Cardiac fibroblast (primary cell): ENCODE results near the gene KLHDC2.
"Not testable (repeated sequence)": the region's sequence is repeated elsewhere in the genome, so short reads cannot be mapped to it uniquely, and the experiment has no call there.

ENCODE experiments used
- DNase-seq, 2 donors: peaks; one replicate each; pipeline versions ENCODE4 v3.0.0 to v3.0.0-alpha.2; 2010; ENCODE audit warnings: low read depth in 2 of 2
- H3K4me3 ChIP-seq, 2 donors: replicated peaks in 1 of 2; 1 replicate in 1 of 2; 2 replicates in 1 of 2; pipeline ENCODE4 v1.5.1; 2011; ENCODE audit warnings: low read depth in 2 of 2, low read length in 2 of 2, mild to moderate bottlenecking in 2 of 2, moderate library complexity in 1 of 2
- TF ChIP-seq, protein P1 (sequence below): IDR thresholded peaks from one replicate; pipeline ENCODE4 v1.5.1; 2011; ENCODE audit warnings: low read depth, mild to moderate bottlenecking, low read length, inconsistent platforms

Gene KLHDC2

DNA sequence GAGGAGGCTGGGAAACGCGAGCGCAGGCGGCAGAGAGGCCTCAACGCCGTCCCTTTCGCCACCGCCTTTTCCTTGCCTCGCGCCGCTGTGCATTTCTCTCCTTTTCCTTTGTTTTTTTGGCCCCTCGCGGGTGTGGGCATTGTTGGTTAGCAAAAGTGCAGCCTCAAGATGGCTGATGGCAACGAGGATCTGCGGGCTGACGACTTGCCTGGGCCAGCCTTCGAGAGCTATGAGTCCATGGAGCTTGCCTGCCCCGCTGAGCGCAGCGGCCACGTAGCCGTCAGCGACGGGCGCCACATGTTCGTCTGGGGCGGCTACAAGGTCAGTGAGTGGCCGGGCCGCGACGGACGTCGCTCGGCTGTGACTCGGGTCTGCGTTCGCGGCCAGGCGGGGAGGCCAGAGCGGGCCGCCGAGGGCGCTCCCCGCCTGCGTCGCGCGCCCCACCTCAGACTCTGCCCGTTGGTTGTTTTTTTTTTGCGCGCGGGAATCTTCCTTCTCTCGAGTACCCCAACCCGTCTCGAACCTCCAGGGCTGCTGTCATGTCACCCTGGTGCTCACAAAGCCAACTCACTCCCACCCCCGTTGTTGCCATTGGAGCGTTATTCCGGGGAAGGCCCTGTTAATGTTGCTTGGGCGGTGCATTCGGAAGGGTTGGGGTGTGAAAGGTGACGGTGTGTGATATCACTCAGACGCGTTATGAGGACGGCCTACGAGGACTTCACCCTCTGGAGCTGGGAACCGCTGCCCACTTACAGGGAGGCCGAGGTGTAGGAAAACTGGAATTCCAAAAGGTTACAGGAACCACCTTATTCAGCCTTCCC, 558 bp downstream of the KLHDC2 start:
- peak overlapping the region; percentile 95 to 96 for H3K4me3 ChIP-seq
- TF ChIP-seq, protein P1, sequence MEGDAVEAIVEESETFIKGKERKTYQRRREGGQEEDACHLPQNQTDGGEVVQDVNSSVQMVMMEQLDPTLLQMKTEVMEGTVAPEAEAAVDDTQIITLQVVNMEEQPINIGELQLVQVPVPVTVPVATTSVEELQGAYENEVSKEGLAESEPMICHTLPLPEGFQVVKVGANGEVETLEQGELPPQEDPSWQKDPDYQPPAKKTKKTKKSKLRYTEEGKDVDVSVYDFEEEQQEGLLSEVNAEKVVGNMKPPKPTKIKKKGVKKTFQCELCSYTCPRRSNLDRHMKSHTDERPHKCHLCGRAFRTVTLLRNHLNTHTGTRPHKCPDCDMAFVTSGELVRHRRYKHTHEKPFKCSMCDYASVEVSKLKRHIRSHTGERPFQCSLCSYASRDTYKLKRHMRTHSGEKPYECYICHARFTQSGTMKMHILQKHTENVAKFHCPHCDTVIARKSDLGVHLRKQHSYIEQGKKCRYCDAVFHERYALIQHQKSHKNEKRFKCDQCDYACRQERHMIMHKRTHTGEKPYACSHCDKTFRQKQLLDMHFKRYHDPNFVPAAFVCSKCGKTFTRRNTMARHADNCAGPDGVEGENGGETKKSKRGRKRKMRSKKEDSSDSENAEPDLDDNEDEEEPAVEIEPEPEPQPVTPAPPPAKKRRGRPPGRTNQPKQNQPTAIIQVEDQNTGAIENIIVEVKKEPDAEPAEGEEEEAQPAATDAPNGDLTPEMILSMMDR = no peak
- peak; percentile 71 to 73 for DNase-seq

DNA sequence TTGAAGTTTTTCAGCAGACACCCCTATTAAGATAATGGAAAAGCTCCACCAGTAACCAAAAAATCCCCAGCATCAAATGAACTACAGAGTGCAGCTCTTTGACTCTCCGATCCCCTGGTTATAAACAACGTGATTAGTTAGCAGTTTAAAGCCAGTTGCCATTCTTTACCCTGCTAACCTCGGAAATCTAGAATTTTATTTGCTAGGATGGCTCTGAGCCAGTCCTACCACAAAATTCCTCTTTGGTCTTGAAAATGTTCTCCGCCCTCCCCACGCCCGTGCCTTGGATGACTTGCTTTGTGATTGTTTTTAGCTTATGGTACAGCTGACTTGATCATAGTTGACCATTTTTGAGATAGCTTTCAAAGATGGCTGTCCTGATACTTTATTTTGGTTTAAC, 1.2 kb downstream of the KLHDC2 start:
- TF ChIP-seq, protein P1 = no peak
- peak; percentile 45 to 70 for DNase-seq

DNA sequence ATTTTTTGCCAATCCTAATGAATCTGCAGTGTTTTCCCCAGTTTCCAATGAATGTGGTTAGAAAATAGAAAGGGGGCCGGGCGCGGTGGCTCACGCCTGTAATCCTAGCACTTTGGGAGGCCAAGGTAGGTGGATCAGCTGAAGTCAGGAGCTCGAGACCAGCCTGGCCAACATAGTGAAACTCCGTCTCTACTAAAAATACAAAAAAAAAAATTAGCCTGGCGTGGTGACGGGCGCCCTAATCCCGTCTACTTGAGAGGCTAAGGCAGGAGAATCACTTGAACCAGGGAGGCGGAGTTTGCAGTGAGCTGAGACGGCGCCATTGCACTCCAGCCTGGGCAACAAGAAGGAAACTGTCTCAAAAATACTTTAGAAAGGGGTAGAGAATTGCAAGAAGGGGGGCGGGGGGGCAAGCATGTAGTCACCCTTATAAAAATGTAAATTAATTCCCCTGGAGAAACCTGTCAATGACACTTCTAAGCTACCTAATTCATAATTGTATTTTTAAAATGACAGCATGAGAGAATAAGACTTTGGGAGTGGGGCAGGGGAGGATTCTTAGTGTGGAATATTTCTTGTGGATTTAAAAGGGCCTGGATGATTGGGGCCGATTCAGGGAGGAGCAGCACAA, 1.7 kb downstream of the KLHDC2 start:
- H3K4me3 ChIP-seq = peak overlapping the region; percentile 95 to 96
- TF ChIP-seq, protein P1 = no peak
- no peak for DNase-seq

More for the DNA sequence above, 1.2 kb downstream of the KLHDC2 start:
- peak overlapping the region; percentile 95 to 96 for H3K4me3 ChIP-seq

DNA sequence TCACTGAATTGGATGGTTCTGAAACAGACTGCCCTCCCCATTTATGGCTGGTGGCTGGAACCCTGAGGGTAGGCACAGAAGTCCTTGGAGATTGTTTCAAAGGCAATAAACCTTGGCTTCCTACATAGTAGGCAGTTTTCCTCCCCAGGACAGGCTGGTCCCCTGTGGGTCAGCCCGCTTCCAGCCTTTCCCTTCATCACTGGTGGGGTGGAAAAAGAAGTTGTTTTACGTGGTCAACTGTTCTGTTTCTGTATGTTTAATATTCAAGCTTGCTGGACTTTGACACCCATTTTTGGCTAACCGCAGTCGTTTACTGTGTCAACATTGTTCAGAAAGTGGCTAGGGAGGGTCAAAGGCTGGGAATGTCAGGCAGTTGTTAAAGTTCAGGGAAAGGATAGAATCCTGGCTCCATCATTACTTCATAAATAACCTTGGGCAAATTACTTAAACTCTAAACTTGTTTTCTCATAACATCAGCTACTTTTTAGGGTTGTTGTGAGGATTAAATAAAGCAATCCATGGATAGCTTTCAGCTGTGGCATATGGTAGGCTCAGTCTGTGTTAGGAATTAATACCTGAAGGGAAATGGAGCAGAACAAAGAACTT, 2.4 kb downstream of the KLHDC2 start:
- TF ChIP-seq, protein P1 = no peak
- peak; percentile 12 to 41 for DNase-seq
- no peak overlapping the region for H3K4me3 ChIP-seq

DNA sequence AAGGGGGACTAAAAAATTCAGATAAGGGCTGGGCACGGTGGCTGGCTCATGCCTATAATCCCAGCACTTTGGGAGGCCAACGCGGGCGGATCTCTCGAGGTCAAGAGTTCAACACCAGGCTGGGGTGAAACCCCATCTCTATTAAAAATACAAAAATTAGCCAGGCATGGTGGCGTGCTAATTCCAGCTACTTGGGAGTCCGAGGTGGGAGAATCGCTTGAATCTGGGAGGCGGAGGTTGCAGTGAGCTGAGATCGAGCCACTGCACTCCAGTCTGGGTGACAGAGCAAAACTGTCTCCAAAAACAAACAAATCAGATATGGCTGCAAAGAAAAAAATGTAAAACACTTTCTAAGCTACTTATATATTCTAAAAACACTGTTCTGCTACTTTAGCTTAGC, 3.7 kb downstream of the KLHDC2 start:
- not testable (repeated sequence) for H3K4me3 ChIP-seq, DNase-seq

DNA sequence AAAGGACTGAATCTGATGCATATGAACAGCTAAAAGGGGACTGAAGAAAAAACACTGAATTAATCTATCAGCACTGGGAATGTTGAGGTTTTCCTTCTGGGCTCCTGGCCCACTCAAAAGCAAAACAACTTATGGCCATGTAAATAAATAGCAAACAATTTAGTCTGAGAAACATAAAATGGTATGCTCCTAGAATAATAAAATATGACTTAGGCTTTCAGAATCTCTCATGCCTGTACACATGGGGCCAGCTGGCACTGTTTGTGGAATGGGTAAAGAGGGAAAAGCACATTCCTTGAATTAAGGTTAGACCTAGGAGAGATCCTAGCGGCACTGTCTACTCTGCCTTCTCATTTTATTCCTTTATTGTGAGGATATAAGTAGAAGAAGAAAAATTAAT, 6.2 kb downstream of the KLHDC2 start:
- DNase-seq = no peak
- no peak overlapping the region for H3K4me3 ChIP-seq
- TF ChIP-seq, protein P1 = no peak

DNA sequence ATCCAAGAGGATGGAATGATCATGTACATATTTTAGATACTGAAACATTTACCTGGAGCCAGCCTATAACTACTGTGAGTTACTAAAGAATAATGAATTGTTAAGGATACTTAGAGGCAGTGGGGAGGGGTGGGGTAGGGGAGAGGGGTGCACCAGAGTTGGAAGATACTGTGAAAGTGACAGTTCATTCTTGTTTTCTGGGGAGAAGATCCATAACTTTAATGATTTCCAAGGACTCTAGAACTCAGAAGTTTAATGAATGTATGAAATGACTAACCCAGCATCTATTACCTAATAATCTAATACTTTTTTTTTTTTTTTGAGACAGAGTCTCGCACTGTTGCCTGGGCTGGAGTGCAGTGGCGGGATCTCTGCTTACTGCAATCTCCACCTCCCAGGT, 10.5 kb downstream of the KLHDC2 start:
- DNase-seq = no peak
- TF ChIP-seq, protein P1 = no peak
- H3K4me3 ChIP-seq = no peak overlapping the region

DNA sequence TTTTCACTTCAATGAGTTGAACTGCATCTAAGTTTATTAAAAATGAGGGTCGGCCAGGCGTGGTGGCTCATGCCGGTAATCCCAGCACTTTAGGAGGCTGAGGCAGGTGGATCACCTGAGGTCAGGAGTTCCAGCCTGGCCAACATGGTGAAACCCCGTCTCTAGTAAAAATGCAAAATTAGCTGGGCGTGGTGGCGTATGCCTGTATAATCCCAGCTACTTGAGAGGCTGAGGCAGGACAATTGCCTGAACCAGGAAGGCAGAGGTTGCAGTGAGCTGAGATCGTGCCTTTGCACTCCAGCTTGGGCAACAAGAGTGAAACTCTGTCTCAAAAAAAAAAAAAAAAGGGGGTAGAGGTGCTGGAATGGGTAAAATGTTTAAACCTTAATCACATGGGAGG, 13.1 kb downstream of the KLHDC2 start:
- DNase-seq, H3K4me3 ChIP-seq: not testable (repeated sequence)
